ENCODE results near the gene RAB2B.
"Not testable (repeated sequence)": the region's sequence is repeated elsewhere in the genome, so short reads cannot be mapped to it uniquely, and the experiment has no call there.

The RAB2B gene

DNA sequence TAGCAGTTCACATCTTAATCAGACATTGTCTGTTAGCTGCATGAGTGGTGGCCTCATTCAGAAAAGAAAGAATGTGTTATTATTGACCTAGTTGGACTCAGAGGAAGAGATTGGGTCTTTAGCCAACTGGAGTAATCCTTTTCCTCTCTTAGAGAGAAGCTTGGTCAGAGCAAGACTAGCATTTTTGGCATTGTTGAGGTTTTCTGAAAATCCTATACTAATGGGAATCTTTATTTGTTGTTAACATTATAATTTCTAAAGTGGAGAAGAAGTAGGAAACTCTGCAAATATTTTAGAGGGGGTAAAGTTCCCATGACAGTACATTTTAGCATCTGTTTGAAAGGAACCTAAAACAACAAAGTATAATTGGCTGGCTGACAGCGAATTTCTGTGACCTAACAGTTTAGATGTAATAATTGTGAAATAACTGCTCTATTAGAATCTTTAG is 9.9 kb upstream of the RAB2B start:
- DNase-seq = no peak

DNA sequence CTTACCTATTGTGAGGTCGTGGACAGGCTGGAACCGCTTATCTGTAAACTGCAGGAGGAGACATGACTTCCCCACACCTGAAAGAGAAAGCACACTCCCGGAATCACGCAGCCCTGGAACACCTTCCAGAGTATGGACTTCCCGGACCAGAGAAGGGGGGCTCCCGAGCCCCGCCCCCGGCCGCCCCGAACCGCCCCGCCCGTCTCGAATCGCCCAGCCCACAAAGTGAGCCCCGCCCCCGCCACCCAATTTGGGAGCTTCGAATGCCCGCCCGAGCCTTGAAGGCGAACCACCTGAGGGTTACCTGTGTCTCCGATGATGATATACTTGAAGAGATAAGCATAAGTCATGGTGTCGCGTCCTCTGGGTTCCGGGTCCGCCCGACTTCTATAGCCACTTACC is 235 bp downstream of the RAB2B start:
- DNase-seq = no peak

DNA sequence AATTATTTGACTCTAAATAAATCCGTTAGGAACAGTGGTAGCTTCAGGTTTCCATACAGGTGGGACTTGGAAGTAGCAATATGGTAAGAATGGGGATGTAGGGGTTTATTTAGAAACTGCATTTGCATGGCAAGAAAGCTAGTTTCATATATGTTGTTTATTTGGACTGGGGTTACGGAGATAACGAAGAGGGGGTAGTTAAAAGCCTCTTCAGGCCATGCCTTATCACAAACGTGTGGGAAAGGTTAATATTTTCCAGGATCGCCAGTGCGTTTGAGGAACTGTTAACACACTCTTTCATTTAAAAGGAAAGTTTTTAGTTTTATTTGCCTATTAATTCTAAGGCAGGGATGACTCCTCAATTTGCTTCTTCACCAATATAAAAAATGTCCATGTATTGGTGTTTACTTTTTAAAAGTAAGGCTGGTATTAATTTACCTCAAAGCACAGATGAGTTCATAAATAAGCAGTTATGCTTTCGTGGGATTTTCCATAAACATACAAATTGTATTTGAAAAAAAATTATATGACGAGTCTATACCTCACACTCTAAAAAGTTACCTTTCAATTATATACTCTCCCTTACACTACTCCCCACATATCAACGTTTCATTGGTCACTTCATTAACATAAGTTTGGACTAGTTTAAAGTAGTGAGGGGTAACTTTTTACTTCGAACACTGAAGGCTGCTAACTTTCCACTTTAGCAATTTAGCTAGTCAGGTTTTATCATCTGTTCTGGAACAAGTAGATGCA is 814 bp downstream of the RAB2B start:
- DNase-seq = no peak

DNA sequence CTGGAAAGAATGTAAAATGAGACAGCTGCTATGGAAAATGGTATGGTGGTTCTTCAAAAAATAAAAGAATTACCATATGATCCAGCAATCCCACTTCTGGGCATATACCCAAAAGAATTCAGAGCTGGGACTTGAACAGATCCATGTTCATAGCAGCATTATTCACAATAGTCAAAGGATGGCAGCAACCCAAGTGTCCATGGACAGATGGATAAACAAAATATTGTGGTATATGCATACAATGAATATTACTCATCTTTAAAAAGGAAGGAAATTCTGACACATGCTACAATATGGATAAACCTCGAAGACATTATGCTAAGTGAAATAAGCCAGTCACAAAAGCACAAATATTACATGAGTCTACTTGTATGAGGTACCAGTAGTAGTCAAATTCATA is 9.1 kb downstream of the RAB2B start:
- DNase-seq = no peak

DNA sequence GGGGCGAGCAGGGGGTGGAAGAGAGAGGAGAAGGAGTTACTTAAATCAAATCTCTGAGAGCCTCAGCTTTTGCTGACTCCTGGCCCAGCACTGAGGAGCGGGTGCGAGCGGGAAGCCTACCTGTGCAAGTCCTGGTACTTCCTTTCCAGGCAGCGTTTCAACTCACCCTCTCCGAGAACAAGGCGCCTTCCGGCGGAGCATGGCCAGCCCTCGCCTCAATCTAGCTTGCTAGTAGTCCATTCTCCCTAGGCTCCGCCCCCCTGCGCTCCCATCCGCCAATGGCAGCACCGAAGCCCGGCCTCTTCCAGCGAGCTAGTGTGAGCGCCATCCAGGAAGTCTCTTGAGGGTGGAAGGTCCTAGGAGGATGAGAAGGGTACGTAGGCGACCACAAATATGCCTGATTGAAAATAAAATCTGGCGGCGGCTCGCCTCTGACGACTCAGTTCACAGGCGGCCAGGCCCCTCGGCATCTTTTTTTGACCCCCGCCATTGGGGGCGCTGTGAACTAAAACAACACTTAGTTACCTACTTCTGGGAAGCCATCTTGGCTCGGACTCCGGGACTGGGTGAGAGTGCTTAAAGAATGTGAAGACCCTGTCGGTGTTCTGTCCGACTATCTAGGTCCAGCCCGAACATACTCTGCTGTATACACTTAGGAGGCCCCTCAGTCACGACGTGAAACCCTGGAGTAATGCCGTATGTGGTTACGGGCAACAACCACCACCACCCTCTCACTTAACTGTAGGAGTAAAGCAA is 20.7 kb downstream of the RAB2B start, which contains the start of gene CHD8:
TSS of gene CHD8 (minus strand) at position 212 of the 756 bp plus-strand sequence. CDS start 24,480 bp downstream, outside the sequence.
- peak; percentile 99 for DNase-seq

DNA sequence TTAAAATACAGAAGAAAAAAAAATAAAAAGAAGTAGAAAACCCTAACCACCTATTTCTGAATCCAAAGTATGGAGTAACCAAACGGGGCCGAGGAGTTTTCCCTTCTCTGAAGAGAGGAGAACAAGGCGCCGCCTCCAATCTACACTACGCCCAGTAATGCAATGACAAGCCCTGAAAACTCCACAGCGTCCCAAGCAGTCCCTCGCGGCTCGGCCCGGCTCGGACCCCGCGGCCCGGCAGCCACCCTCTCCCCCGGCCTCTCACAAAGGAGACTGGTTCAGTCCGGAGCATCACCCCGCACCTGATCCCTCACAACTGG is 21.2 kb downstream of the RAB2B start:
- no peak for DNase-seq

DNA sequence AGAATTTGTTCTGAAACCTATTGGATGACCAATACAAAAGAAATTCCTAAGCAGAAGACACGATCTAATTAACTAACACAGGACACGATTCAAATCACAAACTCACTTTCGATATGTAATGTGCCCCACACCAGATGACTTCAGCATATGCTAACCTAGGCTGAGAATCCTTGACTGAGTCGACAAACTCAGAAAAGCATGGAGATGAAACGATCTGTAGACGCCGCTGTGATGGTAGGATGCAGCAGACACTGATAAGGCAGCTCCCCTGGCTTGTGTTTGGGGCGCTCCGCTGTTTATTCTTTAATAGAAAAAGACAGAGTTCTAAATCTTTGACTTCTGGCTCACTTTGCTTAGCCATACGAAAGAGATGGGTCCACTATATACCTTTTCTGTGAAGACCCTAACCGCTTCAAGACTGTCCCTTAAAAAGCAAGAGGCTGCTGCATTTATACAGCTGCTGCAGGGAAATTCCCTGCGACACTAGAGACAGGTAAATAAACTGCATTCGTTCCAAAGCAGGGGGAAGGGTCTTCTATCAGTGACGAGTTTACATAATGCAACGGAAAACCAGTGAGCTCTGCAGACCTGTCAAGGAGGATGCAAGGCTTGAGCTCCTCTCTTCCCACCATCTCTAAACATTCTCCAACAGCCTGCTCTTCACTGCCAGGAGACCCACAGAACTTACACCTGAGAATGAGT is 21.8 kb downstream of the RAB2B start:
- peak; percentile 10 for DNase-seq

DNA sequence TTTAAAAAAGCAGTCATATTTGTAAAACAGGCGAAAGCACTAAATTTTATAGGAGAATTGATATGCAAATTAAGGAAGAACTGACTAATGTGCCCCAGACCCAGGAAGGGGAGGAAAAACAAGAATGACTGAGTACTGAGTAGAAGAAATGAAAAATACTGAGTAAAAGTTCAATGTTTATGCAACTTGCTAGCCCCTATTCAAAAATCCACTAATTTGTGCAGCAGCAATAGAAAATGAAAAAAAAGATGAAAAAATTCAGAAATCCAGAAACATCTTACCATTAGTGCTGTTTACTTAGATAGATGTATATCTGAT is 26.9 kb downstream of the RAB2B start:
- no peak for DNase-seq

DNA sequence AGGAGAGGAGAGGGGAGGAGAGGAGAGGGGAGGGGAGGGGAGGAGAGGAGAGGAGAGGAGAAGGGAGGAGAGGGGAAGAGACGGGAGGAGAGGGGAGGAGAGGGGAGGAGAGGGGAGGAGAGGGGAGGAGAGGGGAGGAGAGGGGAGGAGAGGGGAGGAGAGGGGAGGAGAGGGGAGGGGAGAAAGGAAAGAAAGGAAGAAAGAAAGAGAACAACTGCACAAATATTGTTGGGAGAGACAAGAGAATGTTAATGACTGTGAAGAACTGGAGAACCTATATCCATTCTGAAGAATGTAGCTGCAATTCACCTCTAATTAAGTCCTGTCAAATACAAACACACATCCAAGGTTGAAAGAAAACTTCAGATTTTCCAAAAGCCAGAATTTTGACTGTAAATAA is 34.1 kb downstream of the RAB2B start:
- not testable (repeated sequence) for DNase-seq

DNA sequence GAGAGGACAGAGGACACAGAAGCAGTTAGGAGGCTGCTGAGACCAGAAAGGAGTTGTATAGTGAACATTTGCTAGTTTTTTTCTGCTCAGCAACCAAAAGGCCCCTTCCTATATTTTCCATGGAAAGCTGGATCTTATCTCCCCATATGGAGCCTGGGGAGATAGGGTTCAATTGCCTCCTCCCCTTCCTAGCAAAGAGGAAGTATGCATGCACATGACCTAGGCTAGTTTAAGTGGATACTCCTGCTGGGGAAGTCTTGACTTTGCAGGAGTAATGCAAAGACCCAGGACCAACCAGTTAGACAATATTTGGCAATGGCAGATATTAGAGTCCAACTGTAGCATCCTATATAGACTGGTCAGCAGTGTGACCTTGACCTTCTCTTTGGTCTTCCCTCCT is 35.9 kb downstream of the RAB2B start:
- DNase-seq = no peak

DNA sequence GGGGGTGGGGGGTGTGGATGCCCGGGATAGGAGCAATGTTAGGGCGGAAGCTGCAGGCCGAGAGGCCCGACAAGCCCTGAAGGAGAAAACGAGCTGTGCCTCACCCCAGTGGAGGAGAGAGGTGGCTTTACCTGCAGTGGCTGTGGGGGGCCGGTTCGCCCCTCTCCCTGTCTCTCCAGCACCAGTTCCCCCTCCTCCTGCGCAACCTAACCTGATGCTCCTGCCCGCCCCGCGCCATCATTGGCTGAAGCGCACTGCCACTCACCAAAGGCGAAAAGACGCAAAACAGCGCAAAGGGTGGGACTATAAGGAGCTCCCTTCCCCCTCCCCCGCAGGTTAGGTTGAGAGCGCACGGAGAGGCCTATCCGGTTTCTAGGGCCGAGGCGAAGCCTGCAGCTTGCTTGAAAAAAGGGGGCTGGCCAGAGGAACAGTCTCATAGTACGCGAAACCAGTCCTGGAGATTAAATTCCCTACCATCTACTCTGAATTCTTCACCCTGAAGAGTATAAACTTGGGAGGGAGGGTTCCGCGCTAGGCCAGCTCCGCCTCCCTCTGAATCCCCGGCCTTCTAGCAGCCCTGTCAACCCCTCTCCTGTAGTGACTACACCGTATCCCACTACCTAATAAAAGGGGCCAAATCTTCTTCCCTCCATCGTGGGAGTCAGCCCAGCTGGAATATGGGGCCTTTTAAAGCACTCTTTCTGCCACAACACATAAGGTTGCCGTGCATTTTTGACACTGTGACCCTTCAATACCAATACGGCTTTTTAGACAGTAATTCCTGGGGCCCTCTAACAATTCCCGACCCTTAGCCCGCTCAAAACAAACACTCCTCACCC is 39.5 kb downstream of the RAB2B start:
- peak; percentile 99 for DNase-seq

DNA sequence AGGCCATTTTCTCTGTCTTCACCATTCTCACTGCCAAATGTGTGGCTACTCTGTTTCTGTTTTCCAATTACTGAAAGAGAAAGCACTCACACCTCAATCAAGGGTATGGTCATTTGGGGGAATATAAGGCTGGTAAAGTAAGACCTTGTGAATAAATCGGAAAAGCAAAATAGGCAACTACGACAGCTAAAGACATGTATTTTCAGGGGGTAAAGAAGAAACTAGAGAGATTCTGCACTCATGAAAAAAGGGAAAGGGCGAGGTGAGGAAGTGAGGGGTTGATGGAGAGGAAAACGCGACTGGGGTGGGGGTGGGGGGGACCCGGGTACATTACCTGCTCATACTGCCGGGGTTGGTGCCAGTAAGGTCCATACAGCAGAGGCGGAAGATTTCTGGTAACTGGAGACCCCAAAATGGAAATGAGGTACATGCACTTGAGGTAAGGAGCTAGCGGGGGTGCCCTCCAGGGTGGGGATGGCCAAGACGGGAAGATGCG is 40.1 kb downstream of the RAB2B start:
- no peak for DNase-seq

DNA sequence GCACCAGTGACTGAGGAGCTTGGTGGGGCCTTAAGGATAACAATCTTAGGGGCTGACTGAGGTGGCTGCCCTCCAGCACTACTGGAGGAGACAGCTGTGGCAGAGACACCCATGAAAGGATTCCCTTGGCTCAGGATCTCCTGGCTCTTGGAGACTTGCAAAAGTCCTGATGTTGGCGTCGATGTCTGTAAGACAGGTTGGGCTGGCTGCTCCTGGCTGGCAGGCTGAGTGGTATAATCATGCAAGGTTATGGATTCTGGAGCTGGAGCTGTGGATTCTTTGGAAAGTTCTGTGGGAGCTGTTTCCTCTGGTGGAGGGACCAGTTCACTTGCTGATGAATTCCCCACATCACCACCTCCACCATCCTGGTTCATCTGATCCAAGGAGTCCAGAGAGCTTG is 45.6 kb downstream of the RAB2B start:
- no peak for DNase-seq

DNA sequence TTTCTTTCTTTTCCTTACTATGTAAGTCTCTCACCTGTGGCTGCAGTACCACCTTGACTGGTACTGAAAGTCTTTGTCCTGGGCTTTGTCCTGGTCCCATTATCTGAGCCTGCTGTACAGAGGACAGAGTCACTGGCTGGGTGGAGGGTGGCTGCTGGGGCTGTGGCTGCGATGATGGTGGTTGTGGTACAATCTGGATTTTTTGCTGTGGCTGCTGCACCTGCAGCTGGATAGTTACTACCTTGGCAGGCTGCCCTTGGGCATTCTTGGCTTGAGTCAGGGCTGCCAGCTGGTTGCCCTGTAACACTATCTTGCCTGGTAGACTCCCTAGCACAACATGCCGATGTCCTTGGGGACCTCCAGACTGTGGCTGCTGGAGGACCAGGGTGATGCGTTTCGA is 47.8 kb downstream of the RAB2B start:
- no peak for DNase-seq

DNA sequence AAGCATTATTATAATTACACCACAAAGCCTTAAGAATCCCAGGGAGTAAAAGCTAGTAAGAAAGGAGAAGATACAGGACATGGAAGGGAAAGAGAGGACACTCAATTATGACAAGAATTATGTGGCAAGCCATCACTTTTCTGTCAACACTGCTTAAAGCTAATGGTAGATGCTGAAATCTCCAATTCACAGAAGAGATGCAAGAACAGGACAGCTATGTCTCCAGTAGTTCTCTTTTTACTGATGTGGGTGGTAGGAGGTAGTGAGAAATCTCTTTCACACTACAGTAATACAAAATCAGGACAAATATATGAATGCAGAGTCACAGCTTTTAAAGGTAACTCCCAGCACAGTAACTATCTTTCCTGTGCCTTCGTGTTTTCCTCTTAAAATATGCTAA is 50.1 kb downstream of the RAB2B start:
- no peak for DNase-seq

DNA sequence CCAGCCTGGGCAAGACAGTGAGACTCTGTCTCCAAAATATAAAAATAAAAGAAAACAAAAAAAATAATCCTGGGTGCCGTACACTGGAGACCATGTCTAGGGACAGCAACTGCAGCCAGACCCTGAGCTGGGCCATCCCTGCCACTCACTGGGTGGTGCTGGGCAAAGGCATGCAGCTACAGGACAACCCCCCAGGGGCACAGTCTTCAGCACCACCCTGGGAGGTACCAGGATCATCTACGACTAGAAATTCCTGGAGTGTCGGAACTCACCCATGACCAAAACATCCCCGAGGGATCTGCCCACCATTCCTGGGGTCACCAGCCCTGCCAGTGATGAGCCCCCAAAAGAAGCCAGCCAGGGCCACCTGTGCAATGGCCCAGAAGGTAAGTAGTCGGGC is 57.2 kb downstream of the RAB2B start:
- DNase-seq = no peak

DNA sequence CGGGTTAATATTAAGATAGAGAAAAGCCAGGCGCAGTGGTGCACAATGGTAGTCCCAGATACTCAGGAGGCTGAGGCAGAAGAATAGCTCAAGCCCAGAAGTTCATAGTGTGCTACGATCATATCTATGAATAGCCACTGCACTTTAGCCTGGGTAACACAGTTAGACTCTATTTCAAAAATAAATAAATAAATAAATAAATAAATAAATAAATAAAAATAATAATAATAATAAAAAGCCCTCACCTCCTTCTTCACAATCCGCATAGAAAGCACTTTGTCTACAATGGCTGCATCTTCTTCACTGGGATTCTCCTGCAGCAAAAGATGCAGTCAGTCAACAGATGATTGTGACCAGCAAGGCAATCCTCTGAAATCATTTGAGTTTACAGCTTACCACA is 61.4 kb downstream of the RAB2B start:
- no peak for DNase-seq

DNA sequence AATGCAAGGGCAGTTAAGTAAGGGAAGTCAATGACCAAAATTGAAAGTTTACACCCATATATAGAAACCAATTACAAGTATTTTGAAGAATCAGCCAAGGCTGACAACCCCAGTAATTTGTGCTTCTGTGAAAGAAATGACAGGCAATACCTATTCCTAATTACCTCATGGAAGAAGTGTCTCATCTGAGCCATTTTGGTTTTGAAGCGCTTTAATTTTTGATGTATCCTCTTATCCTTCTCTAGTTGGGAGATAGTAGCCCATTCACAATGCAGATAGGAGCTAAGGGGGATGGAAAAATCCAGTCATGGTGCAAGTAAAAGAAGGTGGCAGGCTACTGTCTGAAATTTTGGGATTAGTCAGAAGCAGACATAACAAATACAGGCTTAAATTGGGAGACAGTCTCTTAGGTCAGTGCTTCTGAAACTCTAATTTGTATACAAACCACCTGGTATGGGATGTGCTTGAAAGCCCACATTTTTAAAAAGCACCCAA is 62.6 kb downstream of the RAB2B start:
- no peak for DNase-seq

Data from NCI-H82 (cell line).